Inferior parietal cortex (tissue), 1 donor: ENCODE measurements around the gene OR8I2.
"Not testable (repeated sequence)": the region's sequence is repeated elsewhere in the genome, so short reads cannot be mapped to it uniquely, and the experiment has no call there.

Experiments
- DNase-seq: peaks from one replicate; pipeline ENCODE4 v3.0.0-alpha.2; 2016; ENCODE audit errors: extremely low spot score

The OR8I2 gene

DNA sequence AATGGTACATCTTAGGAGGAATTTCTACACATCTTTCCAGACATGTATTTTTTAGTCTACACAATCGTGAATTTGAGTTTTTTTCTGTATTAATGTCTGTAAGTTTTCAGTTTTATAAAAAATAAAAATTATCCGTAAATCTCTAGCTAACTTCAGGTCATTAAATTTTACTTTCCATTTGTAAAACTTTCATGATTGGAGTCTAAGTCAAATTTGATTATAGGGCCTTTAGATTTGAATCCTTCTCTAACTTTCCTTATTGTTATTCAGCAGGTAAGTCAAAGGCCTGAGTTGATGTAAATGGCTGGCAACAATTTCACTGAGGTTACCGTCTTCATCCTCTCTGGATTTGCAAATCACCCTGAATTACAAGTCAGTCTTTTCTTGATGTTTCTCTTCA is at the start of gene OR8I2:
Gene OR8I2 (plus strand): TSS at position 301 of the 400 bp plus-strand sequence. CDS start 0 bp downstream, at position 301.
- no peak for DNase-seq

DNA sequence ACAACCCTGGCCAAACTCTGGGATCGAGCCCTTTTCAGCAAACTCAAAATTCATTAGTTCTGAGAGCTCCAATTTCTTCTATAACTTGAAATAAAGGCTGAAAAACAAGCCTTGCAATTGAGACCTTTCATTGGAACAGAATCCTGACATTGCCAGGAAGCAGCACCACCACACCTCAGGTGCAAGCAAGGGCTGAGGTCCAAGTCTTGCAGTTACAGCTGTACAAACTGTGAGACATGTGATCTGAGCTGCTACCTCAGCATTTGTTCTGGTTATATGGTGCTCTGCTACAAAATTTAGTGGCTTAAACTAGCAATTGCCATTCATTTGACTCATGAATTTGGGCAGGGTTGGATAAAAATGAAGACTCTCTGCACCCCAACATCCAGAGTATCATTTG is 47.6 kb upstream of the OR8I2 start:
- DNase-seq, result no peak

- no peak for DNase-seq
Observed at GRCh38 chr11:56048480-56048879, 44.6 kb upstream of the OR8I2 start.

DNA sequence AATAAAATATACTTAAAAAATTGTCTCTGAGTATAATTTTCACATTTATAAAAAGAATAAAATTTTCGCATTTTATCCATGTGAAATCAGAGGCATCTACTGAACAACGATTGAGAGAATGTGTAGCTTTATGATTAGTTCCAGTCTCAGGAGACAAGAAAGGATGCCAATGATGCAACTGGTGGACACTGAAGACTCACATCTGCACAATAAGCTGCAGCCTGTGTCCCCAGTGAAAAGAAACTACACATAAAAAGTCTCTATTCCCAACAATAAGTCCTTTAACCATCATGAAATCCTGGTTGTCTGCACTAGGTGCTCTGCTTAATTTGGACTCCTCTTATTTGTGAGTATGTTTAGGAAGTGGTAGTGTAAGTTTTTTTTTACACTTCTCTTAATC is 43.6 kb upstream of the OR8I2 start:
- no peak for DNase-seq

DNA sequence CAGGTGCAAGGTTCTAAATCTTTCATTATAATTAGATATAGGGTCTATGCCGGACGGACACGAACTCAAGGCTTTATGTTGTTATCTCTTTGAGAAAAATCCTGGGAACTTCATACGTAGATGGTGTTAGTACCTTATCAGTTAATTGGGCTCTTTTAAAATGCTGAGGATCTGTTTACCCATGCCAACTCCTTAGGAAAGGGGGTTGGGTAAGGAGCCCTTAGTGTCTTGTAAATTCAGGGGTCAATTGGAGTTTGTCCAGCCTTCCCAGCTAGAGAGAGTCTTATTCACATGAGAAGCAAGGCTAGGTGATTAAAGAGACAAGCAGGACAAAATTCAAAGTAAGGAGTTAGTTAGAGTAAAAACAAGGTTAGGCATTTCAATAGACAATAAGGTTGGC is 36.7 kb upstream of the OR8I2 start:
- not testable (repeated sequence) for DNase-seq

DNA sequence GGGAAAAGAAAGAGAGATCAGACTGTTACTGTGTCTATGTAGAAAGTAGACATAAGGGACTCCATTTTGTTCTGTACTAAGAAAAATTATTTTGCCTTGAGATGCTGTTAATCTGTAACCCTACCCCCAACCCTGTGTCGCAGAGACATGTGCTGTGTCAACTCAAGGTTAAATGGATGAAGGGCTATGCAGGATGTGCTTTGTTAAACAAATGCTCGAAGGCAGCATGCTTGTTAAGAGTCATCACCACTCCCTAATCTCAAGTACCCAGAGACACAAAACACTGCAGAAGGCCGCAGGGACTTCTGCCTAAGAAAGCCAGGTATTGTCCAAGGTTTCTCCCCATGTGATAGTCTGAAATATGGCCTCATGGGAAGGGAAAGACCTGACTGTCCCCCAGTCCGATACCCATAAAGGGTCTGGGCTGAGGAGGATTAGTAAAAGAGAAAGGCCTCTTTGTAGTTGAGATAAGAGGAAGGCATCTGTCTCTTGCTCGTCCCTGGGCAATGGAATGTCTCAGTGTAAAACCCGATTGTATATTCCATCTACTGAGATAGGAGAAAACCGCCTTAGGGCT is 35.4 kb upstream of the OR8I2 start:
- not testable (repeated sequence) for DNase-seq

GRCh38 chr11:56058260-56058780 is 34.8 kb upstream of the OR8I2 start:
- not testable (repeated sequence) for DNase-seq

DNA sequence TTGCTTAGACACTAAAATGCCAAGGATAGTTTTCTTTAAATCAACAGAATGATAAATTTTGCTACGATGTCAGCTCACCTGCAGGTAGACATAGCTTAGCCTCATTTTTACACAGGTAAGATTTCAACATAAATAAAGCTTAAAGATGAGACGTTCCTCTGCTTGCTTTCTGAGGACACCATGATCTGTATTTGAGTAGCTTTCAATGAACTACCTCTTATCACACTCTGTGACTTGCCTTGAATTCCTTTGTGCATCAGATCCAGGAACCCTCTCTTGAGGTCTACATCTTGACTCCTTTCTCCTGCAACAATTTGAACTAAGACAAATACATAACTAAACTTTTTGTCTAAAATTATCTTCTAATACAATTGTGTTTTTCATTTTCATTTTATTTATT is 26.1 kb upstream of the OR8I2 start:
- no peak for DNase-seq

DNA sequence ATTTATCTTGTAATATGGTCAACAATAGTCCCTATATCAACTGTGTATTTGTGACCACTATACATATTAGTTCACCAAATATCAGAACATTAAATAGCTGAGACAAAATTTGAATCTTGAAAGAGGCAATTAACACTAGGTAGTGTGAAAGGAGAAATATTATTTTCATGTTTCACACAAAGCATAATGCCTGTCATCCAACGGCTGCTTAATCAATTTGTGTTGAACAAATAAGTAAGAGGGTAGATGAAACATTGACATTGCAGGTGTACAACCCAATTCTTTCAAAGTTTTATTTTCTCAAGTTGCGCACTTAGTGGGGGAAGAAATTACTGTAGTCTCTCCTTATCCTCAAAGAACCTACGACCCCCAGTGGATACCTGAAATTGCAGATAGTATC is 3.4 kb upstream of the OR8I2 start:
- no peak for DNase-seq

- DNase-seq, result no peak
Observed at GRCh38 chr11:56103210-56103737, 10.2 kb downstream of the OR8I2 start, which contains the start of gene OR8H2. Gene OR8H2 (plus strand): TSS chr11:56103687. CDS start chr11:56105043, 1,356 bp downstream.

DNA sequence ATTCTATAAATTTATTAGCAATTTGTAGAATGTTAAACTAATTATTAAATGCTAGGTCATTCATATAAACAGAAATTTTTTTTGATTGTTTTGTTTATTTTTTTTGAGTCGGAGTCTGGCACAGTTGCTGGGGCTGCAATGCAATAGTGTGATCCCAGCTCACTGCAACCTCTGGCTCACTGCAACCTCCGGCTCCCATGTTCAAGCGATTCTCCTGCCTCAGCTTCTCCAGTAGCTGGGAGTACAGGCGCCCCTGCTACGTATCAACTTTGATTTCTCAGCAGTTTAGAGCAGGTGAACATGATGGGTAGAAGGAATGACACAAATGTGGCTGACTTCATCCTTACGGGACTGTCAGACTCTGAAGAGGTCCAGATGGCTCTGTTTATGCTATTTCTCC is 29.0 kb downstream of the OR8I2 start, which contains the start of gene OR8H3:
Gene OR8H3 (plus strand): TSS at position 301 of the 400 bp plus-strand sequence. CDS start 0 bp downstream, at position 301.
- DNase-seq, result no peak

GRCh38 chr11:56140151-56140661 is 47.1 kb downstream of the OR8I2 start, which contains the start of gene OR8J3:
Gene OR8J3 (minus strand): TSS chr11:56140201. CDS start chr11:56137718, 2,483 bp downstream.
- no peak for DNase-seq

GRCh38 chr11:56143681-56144080 is 50.6 kb downstream of the OR8I2 start:
- not testable (repeated sequence) for DNase-seq
